Measurements from ENCODE around the gene ZBED2.

GRCh38 chr3:111609700-111610099, 14.6 kb upstream of the ZBED2 start:
- TF ChIP-seq CTCF (IDR thresholded peaks at IDR 0.05): no peak
- no peak for TF ChIP-seq POLR2A (IDR thresholded peaks at IDR 0.05)
